GM12872 (cell line): ENCODE data around the gene GUF1.

Experiments
- CTCF ChIP-seq: IDR thresholded peaks from 3 replicates; pipeline ENCODE4 v1.5.1; 2011; ENCODE audit warnings: low read depth, mild to moderate bottlenecking, low read length, moderate library complexity; ENCODE audit not compliant: insufficient read depth

The GUF1 gene

GRCh38 chr4:44678094-44679041, at the start of gene GUF1:
GUF1 (plus strand) TSS chr4:44678420; CDS start chr4:44678623, 203 bp downstream.
- no peak for TF ChIP-seq CTCF

- peak; percentile 62 for TF ChIP-seq CTCF
Measured at GRCh38 chr4:44629280-44629866, 48.8 kb upstream of the GUF1 start.

- TF ChIP-seq CTCF, result no peak
Measured at GRCh38 chr4:44632089-44632488, 46.1 kb upstream of the GUF1 start.

- TF ChIP-seq CTCF, result no peak
Measured at GRCh38 chr4:44632733-44633132, 45.5 kb upstream of the GUF1 start.

GRCh38 chr4:44638091-44638490, 40.1 kb upstream of the GUF1 start:
- no peak for TF ChIP-seq CTCF

GRCh38 chr4:44646151-44646550, 32.1 kb upstream of the GUF1 start:
- TF ChIP-seq CTCF, result no peak

- TF ChIP-seq CTCF, result no peak
Measured at GRCh38 chr4:44651425-44651824, 26.8 kb upstream of the GUF1 start, which contains the start of gene YIPF7. YIPF7 (minus strand) TSS chr4:44651625; CDS start chr4:44650100, 1,525 bp downstream.
